Measurements from ENCODE around the gene KDM1B. TPM values are rescaled to one million over a fixed set of nuclear protein-coding genes. Genes with fewer than 3 reads are reported as not detected.

KDM1B gene
- total and polyA plus RNA-seq, 2 of the 8 experiments (the other 6 are each of a cell fraction or from before 2014, with no cell fraction given), result 3.7 to 7.5 TPM

- H3K56ac ChIP-seq (replicated peaks; ENCODE audit: insufficient read length, low read depth, low read length), result no peak overlapping the region
- no peak overlapping the region for H4K91ac ChIP-seq (replicated peaks; ENCODE audit: insufficient read length, low read length)
- 88% methylated on average over 19 of the region's 19 CpGs; no CpG with 5 or more reads in 1 of the 2 experiments for WGBS, 2 experiments (ENCODE audit: extremely low coverage in 1 of 2, insufficient coverage in 1 of 2, insufficient read length in 1 of 2, insufficient replicate concordance in 2 of 2, low coverage in 1 of 2, low lambda C conversion rate in 2 of 2, missing lambda C conversion rate in 1 of 2)
- POLR2A ChIA-PET (ENCODE audit: partially characterized antibody), result interaction anchor here (1.2 kb wide), 1 partner anchor 64 kb away, joined by 3 read pairs; no protein-coding TSS in a partner anchor
- no peak overlapping the region for H3K14ac ChIP-seq (ENCODE audit: insufficient read length)
- CTCF ChIA-PET (ENCODE audit: partially characterized antibody), result interaction anchor here (0.6 to 3.5 kb wide), 56 partner anchors 8 to 780 kb away, joined by 3 to 24 read pairs (median 4); partner anchors contain the start of gene DEK
- H4K5ac ChIP-seq (ENCODE audit: insufficient read length, low read depth, low read length), result no peak overlapping the region
- no peak overlapping the region for H2BK120ac ChIP-seq (replicated peaks; ENCODE audit: low read depth, low read length)
- H3K4me3 ChIP-seq (ENCODE audit: extremely low read depth in 1 of 4, insufficient read depth in 2 of 4, low read depth in 3 of 4, low read length in 4 of 4), result no peak overlapping the region
- no peaks in the 10 kb centered on the region for H4K20me1 ChIP-seq (replicated peaks in 1 of 2; ENCODE audit: control insufficient read depth in 1 of 2, insufficient read depth in 2 of 2, low read length in 2 of 2)
- no peak overlapping the region for H2BK20ac ChIP-seq (ENCODE audit: low read length)
- 0 out of 2 replicates have a peak overlapping the region, but pooled peaks have one; percentile 19 for H2BK5ac ChIP-seq (ENCODE audit: low read depth, low read length)
- peaks cover 0 to 4% of the 10 kb centered on the region in 2 experiments; a peak in 1 of 4 replicates for H3K9me3 ChIP-seq (ENCODE audit: insufficient read depth in 2 of 2, low read depth in 1 of 2, low read length in 1 of 2)
- H3K27ac ChIP-seq (ENCODE audit: low read depth, low read length), result no peak overlapping the region
- no peak overlapping the region for H3K23ac ChIP-seq (ENCODE audit: insufficient read length)
- TF ChIP-seq SP1 (IDR thresholded peaks at IDR 0.05; ENCODE audit: low read depth, low read length) (no peak), RAD21 (IDR thresholded peaks at IDR 0.05 in 1 of 2, conservative IDR thresholded peaks at IDR 0.05 in 1 of 2; ENCODE audit: low read depth in 2 of 2, low read length in 2 of 2) (peak; percentile 81 to 87), TAF1 (IDR thresholded peaks at IDR 0.05; ENCODE audit: low read depth, low read length) (no peak), MAX (IDR thresholded peaks at IDR 0.05) (0 out of 2 replicates have a peak, but pooled peaks have one; percentile 33), CTCF (IDR thresholded peaks at IDR 0.05; ENCODE audit: control extremely low read depth in 1 of 3, insufficient read depth in 1 of 3, low read depth in 1 of 3, low read length in 3 of 3) (peak; percentile 61 to 85 (median 68))
- H2AK5ac ChIP-seq (ENCODE audit: low read depth, low read length), result no peak overlapping the region
- no peak for FAIRE-seq
- H3K9ac ChIP-seq (replicated peaks in 1 of 4; ENCODE audit: extremely low read depth in 1 of 4, low read depth in 3 of 4, low read length in 3 of 4), result no peak overlapping the region
- H3K36me3 ChIP-seq (ENCODE audit: control insufficient read depth in 2 of 4, insufficient read depth in 4 of 4, low read length in 3 of 4), result no peaks in the 10 kb centered on the region
- H3K79me1 ChIP-seq (ENCODE audit: low read depth, low read length), result no peaks in the 10 kb centered on the region
- H3K79me2 ChIP-seq (ENCODE audit: control insufficient read depth in 1 of 2, insufficient read depth in 2 of 2, low read length in 2 of 2), result no peaks in the 10 kb centered on the region
- peaks cover 0 to 7% (median 3%) of the 10 kb centered on the region in 4 experiments; a peak in 4 of 7 replicates for H3K4me1 ChIP-seq (replicated peaks in 1 of 4; ENCODE audit: control insufficient read depth in 3 of 4, insufficient read depth in 4 of 4, low read length in 3 of 4)
- H3K4ac ChIP-seq (replicated peaks; ENCODE audit: insufficient read length, low read depth, low read length), result no peak overlapping the region
- H2BK12ac ChIP-seq (ENCODE audit: low read depth, low read length), result peak overlapping the region; percentile 64; the same call in 1 of the 2 replicates
- no peak overlapping the region for H3K18ac ChIP-seq (ENCODE audit: extremely low read depth, low read length)
- DNase-seq (ENCODE audit: low read depth in 1 of 2, low spot score in 2 of 2), result peak; percentile 39 to 63
- H3K23me2 ChIP-seq (ENCODE audit: low read depth, low read length), result peaks cover 3% of the 10 kb centered on the region; the same call in 1 of the 2 replicates
- peak overlapping the region in 1 of 2 experiments; percentile 20; a peak in 1 of 4 replicates for H3K4me2 ChIP-seq (ENCODE audit: insufficient read depth in 1 of 2, low read depth in 2 of 2, low read length in 2 of 2)
- H2AFZ ChIP-seq (ENCODE audit: low read length), result no peak overlapping the region
- peak overlapping the region; percentile 86; the same call in 1 of the 2 replicates for H4K8ac ChIP-seq (ENCODE audit: extremely low read depth, insufficient read depth, low read length)
- no peak overlapping the region for H2BK15ac ChIP-seq (ENCODE audit: low read length)
- H3K27me3 ChIP-seq (replicated peaks in 1 of 4; ENCODE audit: control insufficient read depth in 3 of 4, extremely low read depth in 1 of 4, insufficient read depth in 3 of 4, low read length in 3 of 4), result peaks cover 0 to 20% (median 12%) of the 10 kb centered on the region in 4 experiments; a peak in 5 of 7 replicates
Observed at GRCh38 chr6:18121580-18122127, 33.6 kb upstream of the KDM1B start.
